ENCODE measurements around the gene SNRPA1.

The SNRPA1 gene

GRCh38 chr15:101318147-101318819, 23.2 kb upstream of the SNRPA1 start:
- TF ChIP-seq CTCF (conservative IDR thresholded peaks at IDR 0.05) (no peak), ZFX (IDR thresholded peaks at IDR 0.05) (no peak)
- H3K27ac ChIP-seq = no peak overlapping the region

- H3K27ac ChIP-seq = no peak overlapping the region
- TF ChIP-seq ZFX (IDR thresholded peaks at IDR 0.05) (no peak), CTCF (conservative IDR thresholded peaks at IDR 0.05) (no peak)
Observed at GRCh38 chr15:101317336-101317872, 22.4 kb upstream of the SNRPA1 start.

GRCh38 chr15:101316529-101316928, 21.5 kb upstream of the SNRPA1 start:
- H3K27ac ChIP-seq = no peak overlapping the region
- no peak for TF ChIP-seq CTCF (conservative IDR thresholded peaks at IDR 0.05)
- TF ChIP-seq ZFX (IDR thresholded peaks at IDR 0.05) = no peak

- TF ChIP-seq ZFX (IDR thresholded peaks at IDR 0.05) (no peak), CTCF (conservative IDR thresholded peaks at IDR 0.05) (no peak)
- no peak overlapping the region for H3K27ac ChIP-seq
Observed at GRCh38 chr15:101315736-101316135, 20.7 kb upstream of the SNRPA1 start.

- no peak overlapping the region for H3K27ac ChIP-seq
- TF ChIP-seq CTCF (conservative IDR thresholded peaks at IDR 0.05) (no peak), ZFX (IDR thresholded peaks at IDR 0.05) (no peak)
Observed at GRCh38 chr15:101314336-101315125, 19.5 kb upstream of the SNRPA1 start.

GRCh38 chr15:101313041-101313761, 18.2 kb upstream of the SNRPA1 start:
- H3K27ac ChIP-seq = no peak overlapping the region
- TF ChIP-seq CTCF (conservative IDR thresholded peaks at IDR 0.05) = no peak
- no peak for TF ChIP-seq ZFX (IDR thresholded peaks at IDR 0.05)
